Measurements from ENCODE around the gene NAXE. TPM values are rescaled to one million over a fixed set of nuclear protein-coding genes. Genes with fewer than 3 reads are reported as not detected.

The NAXE gene
- total RNA-seq (2022; extraction: Qiagen RNA extraction; ENCODE audit: low read depth), result 118 to 175 TPM (median 164 TPM) in 5 replicates

GRCh38 chr1:156591432-156592157 is at the start of gene NAXE:
Gene NAXE, plus strand, starts transcription at chr1:156591776. Its CDS starts 29 bp downstream, at chr1:156591805.

DNA sequence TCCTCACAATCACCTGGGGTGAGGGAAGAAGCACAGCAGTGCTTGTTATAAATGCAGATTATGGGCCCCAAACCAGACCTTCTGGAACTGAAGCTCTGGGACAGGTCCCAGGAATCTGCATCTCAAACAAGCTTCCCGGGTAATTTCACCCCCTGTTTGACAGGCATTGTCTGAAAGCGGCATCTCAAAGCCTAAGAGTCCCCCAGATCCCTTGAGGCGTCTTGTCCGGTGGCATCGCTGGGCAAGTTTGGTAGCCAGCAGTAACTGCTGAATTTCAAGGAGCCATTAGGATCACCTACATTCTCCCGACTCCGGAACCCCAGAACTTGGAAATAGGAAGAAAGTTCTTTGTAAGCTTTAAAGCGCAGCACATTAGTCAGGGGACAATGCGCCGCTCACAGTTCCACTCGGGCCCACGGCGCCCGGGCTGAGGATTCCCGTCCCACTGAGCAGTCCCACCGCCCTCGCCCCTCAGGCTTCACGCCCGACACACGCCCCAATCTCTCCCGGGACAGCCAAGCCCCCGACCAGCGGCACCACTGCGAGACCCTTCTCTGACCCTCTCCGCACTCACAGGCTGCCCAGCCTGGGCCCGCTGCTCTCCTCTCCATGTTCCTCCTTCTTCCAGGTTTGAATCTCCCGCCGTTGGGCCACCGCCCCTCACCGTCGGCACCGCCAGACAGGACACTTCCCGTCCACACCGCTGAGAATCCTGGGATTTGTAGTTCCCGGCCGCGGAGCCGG is 19.5 kb upstream of the NAXE start, which contains the start of gene IQGAP3:
Gene IQGAP3, minus strand, starts transcription at position 647 of the 744 bp plus-strand sequence. Its CDS starts 36 bp downstream, at position 611.

GRCh38 chr1:156579472-156579871 is 12.1 kb upstream of the NAXE start, which contains the start of gene TTC24:
Gene TTC24, plus strand, starts transcription at chr1:156579723. Its CDS starts 1,642 bp downstream, at chr1:156581365.

DNA sequence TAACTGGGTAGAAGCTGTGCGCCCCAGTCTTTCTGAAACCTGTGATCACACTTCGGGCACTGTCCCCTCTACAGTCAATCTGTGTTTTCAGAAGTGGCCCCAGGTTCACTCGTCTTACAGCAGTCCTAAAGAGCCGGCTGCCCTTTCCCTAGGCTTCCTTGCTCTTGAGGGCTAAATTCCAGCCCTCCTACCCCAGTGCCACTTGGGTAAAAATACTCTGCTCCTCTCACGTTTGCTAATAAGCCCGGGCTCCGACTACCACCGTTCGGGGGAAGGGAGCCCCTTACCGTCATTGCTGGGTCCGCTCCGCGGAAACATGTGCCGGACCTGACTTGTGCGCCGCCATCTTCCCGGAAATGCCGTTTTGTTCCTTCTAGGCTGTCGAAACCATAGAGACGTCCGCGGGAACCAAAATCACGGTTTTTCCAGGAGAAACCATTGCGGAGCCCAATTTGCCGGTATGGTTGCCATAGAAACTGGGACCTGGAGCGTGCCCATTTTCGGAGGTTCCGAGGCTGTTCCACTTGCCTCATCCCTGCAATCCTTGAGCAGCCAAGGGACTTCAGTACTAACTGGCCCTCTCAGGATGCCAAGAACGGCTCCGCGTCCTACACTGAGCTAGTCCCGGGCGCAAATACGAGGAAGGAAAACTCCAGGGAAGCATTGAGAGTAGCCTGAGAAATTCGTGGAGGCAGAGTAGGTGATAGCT is 9.7 kb downstream of the NAXE start, which contains the start of gene GPATCH4:
Gene GPATCH4, minus strand, starts transcription at position 358 of the 709 bp plus-strand sequence.

DNA sequence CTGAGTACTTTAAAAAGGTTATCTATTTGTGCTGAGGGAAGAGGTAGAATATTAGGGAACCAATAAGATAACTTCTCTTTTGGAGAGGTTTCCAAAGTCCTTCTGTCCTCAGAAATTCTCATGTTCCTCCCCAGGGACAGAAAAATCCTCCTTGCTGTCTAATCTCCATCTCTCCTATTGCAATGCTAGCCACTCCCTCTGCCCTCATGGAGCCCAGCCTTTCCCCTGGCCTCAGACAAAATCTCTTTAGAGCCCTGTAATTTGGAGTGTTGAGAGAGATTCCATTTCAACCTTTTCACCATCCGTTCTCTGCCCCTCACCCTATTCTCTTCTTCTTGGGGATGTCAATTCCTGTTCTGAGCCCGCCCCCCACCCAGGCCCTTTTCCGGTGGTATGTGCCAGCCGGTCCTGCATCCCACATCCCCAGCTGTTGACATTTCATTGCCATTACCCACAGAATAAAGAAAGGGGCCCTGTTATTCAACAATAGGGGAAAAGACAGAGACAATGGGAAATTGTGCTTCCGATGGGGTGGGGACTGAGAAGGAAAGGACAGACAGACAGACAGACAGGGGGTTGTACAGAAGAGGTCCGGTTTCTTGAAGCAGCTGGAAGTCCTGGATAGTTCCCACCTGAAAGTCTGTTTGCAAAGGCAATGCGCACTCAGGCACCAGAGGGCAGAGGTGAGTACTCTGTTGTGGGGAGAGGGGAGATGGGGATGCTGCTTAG is 27.4 kb downstream of the NAXE start, which contains the start of gene HAPLN2:
Gene HAPLN2, plus strand, starts transcription at position 563 of the 729 bp plus-strand sequence. CDS start 4,076 bp downstream, outside the sequence.

GRCh38 chr1:156641761-156642264 is 50.2 kb downstream of the NAXE start, which contains the start of gene BCAN:
Gene BCAN, plus strand, starts transcription at chr1:156642117. Its CDS starts 3,938 bp downstream, at chr1:156646055.

Other genes starting within 250 kb of the NAXE start
- not detected in 5 replicates for gene RHBG, start 222.6 kb upstream of the NAXE start, total RNA-seq (2022; extraction: Qiagen RNA extraction; ENCODE audit: low read depth)
- gene MEF2D, start 91.0 kb upstream of the NAXE start, total RNA-seq (2022; extraction: Qiagen RNA extraction; ENCODE audit: low read depth), result 17.8 to 36.2 TPM (median 30.9 TPM) in 5 replicates
- 12.3 to 21.4 TPM (median 19.1 TPM) in 5 replicates for gene IQGAP3, start 19.2 kb upstream of the NAXE start, total RNA-seq (2022; extraction: Qiagen RNA extraction; ENCODE audit: low read depth)
- not detected in 5 replicates for gene TTC24, start 12.1 kb upstream of the NAXE start, total RNA-seq (2022; extraction: Qiagen RNA extraction; ENCODE audit: low read depth)
- 61.7 to 81.2 TPM (median 71.7 TPM) in 5 replicates for gene GPATCH4, start 9.7 kb downstream of the NAXE start, total RNA-seq (2022; extraction: Qiagen RNA extraction; ENCODE audit: low read depth)
- gene HAPLN2, start 27.6 kb downstream of the NAXE start, total RNA-seq (2022; extraction: Qiagen RNA extraction; ENCODE audit: low read depth), result 0.11 to 0.43 TPM (median 0.20 TPM) in 3 of 5 replicates, not detected in the others
- not detected in 5 replicates for gene BCAN, start 50.3 kb downstream of the NAXE start, total RNA-seq (2022; extraction: Qiagen RNA extraction; ENCODE audit: low read depth)
- 1.2 to 1.3 TPM (median 1.3 TPM) in 5 replicates for gene NES, start 85.6 kb downstream of the NAXE start, total RNA-seq (2022; extraction: Qiagen RNA extraction; ENCODE audit: low read depth)
- gene CRABP2, start 113.8 kb downstream of the NAXE start, total RNA-seq (2022; extraction: Qiagen RNA extraction; ENCODE audit: low read depth), result 6.6 to 13.0 TPM (median 9.6 TPM) in 5 replicates
- gene METTL25B, start 136.7 kb downstream of the NAXE start, total RNA-seq (2022; extraction: Qiagen RNA extraction; ENCODE audit: low read depth), result 21.6 to 28.4 TPM (median 25.2 TPM) in 5 replicates
- 40.7 to 50.5 TPM (median 44.5 TPM) in 5 replicates for gene ISG20L2, start 137.0 kb downstream of the NAXE start, total RNA-seq (2022; extraction: Qiagen RNA extraction; ENCODE audit: low read depth)
- gene MRPL24, start 149.3 kb downstream of the NAXE start, total RNA-seq (2022; extraction: Qiagen RNA extraction; ENCODE audit: low read depth), result 183 to 215 TPM (median 187 TPM) in 5 replicates
- gene HDGF, start 159.9 kb downstream of the NAXE start, total RNA-seq (2022; extraction: Qiagen RNA extraction; ENCODE audit: low read depth), result 443 to 477 TPM (median 448 TPM) in 5 replicates
- gene PRCC, start 175.8 kb downstream of the NAXE start, total RNA-seq (2022; extraction: Qiagen RNA extraction; ENCODE audit: low read depth), result 63.9 to 85.1 TPM (median 73.8 TPM) in 5 replicates
- 3.0 to 5.3 TPM (median 4.0 TPM) in 5 replicates for gene SH2D2A, start 225.1 kb downstream of the NAXE start, total RNA-seq (2022; extraction: Qiagen RNA extraction; ENCODE audit: low read depth)

Data from A549 treated with ZK216348 at 1 μM for 4 hours (cell line).